Neutrophil (primary cell): ENCODE measurements around the gene MAP1B.

Experiments
- H3K27ac ChIP-seq: fragments of 200-600 bp; sonication (generic); 2 replicates; pipeline ENCODE4 v1.5.1; 2016; ENCODE audit warnings: mild to moderate bottlenecking, moderate library complexity
- H3K27me3 ChIP-seq: fragments of 200-600 bp; sonication (generic); 2 replicates; pipeline ENCODE4 v1.6.0; 2016; ENCODE audit warnings: mild to moderate bottlenecking
- H3K36me3 ChIP-seq: fragments of 200-600 bp; sonication (generic); 2 replicates; pipeline ENCODE4 v1.5.1; 2017
- H3K4me1 ChIP-seq, 2 experiments: fragments of 200-600 bp in 1 of 2; sonication (generic) in 1 of 2; 1 replicate in 1 of 2; 2 replicates in 1 of 2; pipeline versions ENCODE4 v1.5.1 to v1.6.1; 2013 to 2016; ENCODE audit warnings: low read depth in 1 of 2, low read length in 1 of 2, mild to moderate bottlenecking in 1 of 2, moderate library complexity in 1 of 2; ENCODE audit not compliant: control insufficient read depth in 1 of 2, insufficient read depth in 1 of 2
- H3K4me3 ChIP-seq, 2 experiments: fragments of 200-600 bp in 1 of 2; sonication (generic) in 1 of 2; 1 replicate in 1 of 2; 2 replicates in 1 of 2; pipeline ENCODE4 v1.5.1; 2013 to 2016; ENCODE audit warnings: low read depth in 1 of 2, low read length in 1 of 2, mild to moderate bottlenecking in 1 of 2, moderate library complexity in 1 of 2
- H3K9me3 ChIP-seq: fragments of 200-600 bp; sonication (generic); 2 replicates; pipeline ENCODE4 v1.5.1; 2016
- TF ChIP-seq, protein P1 (sequence below): fragments of 200-600 bp; sonication (generic); IDR thresholded peaks from 2 replicates; pipeline ENCODE4 v1.5.1; 2016; ENCODE audit warnings: antibody characterized with exemption

MAP1B gene

DNA sequence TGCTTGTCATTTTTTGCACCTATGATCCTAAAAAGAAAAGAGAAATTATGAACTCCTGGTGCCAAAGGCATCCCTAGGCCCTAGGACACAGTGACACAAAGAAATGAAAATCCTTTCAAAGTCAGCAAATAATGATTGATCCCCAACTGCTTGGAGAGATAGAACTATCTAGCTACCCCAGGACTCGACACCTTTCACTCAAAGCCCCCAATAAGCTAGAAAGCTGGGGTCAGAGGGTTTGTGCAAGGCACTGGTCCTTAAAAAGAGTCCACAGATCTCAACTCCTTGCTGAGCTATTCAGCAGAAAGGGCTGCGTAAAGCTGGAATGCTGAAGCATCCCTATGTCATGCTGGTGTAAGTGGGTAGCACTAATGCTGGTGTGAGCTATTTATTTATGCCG is 31.8 kb upstream of the MAP1B start:
- no peaks in the 10 kb centered on the region for H3K4me1 ChIP-seq
- TF ChIP-seq, protein P1, sequence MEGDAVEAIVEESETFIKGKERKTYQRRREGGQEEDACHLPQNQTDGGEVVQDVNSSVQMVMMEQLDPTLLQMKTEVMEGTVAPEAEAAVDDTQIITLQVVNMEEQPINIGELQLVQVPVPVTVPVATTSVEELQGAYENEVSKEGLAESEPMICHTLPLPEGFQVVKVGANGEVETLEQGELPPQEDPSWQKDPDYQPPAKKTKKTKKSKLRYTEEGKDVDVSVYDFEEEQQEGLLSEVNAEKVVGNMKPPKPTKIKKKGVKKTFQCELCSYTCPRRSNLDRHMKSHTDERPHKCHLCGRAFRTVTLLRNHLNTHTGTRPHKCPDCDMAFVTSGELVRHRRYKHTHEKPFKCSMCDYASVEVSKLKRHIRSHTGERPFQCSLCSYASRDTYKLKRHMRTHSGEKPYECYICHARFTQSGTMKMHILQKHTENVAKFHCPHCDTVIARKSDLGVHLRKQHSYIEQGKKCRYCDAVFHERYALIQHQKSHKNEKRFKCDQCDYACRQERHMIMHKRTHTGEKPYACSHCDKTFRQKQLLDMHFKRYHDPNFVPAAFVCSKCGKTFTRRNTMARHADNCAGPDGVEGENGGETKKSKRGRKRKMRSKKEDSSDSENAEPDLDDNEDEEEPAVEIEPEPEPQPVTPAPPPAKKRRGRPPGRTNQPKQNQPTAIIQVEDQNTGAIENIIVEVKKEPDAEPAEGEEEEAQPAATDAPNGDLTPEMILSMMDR, result no peak
- H3K4me3 ChIP-seq, result no peak overlapping the region
- H3K27me3 ChIP-seq, result peaks cover 28% of the 10 kb centered on the region
- H3K9me3 ChIP-seq, result no peaks in the 10 kb centered on the region
- no peak overlapping the region for H3K27ac ChIP-seq
- no peaks in the 10 kb centered on the region for H3K36me3 ChIP-seq

DNA sequence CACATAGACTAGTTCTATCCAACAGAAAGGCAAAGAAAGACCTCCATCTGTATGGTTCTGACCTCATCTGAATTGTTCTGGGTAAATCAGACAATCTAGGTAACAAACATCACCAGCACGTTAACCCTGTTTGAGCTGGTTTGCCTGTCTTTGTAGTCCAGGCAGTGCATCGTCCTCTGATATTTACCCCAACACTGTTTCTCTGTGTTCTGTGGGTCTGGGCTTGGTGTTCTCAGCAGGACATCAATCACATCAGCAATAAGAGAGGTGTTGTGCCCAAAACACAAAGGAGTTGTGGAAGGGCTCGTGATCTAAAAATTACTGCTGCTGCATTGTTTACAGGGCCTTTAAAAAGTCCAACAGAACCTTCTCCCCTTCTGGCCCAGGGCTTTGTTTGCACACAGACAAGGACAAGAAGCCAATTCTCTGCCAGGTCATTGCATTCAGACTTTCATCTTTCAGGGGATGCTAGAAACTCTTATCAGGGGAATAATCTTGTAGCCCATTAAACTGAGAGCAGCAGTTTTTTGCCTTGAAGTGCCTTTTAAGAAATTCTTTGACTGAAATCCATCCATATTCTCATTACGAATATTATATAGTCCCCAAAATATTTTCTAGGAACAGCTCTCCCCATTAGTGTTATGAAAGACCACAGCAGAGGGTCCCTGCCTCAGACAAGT is 30.5 kb upstream of the MAP1B start:
- no peak overlapping the region for H3K4me3 ChIP-seq
- TF ChIP-seq, protein P1, result no peak
- no peaks in the 10 kb centered on the region for H3K9me3 ChIP-seq
- no peak overlapping the region for H3K27ac ChIP-seq
- no peaks in the 10 kb centered on the region for H3K4me1 ChIP-seq
- H3K27me3 ChIP-seq, result peaks cover 30% of the 10 kb centered on the region
- H3K36me3 ChIP-seq, result no peaks in the 10 kb centered on the region

DNA sequence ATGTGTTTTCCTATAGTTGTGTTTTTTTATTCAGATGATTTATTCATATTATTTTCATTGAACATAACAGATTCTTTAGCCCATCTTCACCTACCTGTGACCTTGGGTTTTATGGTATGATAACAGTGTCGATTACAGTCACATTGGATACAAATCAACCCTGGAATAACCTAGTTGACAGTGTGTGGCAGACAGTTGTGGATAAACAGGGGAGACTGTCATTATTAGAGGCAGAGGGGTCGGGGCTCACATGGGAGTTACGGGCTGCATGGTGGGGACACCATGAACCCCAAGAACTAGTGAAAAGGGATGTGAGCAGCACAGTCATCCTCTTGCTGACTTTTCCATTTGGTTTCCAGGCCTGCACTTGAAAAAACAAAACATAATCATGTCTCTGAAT is 29.9 kb upstream of the MAP1B start:
- no peaks in the 10 kb centered on the region for H3K36me3 ChIP-seq
- no peak overlapping the region for H3K4me3 ChIP-seq
- no peaks in the 10 kb centered on the region for H3K9me3 ChIP-seq
- no peaks in the 10 kb centered on the region for H3K4me1 ChIP-seq
- no peak overlapping the region for H3K27ac ChIP-seq
- peaks cover 30% of the 10 kb centered on the region for H3K27me3 ChIP-seq
- TF ChIP-seq, protein P1, result no peak

DNA sequence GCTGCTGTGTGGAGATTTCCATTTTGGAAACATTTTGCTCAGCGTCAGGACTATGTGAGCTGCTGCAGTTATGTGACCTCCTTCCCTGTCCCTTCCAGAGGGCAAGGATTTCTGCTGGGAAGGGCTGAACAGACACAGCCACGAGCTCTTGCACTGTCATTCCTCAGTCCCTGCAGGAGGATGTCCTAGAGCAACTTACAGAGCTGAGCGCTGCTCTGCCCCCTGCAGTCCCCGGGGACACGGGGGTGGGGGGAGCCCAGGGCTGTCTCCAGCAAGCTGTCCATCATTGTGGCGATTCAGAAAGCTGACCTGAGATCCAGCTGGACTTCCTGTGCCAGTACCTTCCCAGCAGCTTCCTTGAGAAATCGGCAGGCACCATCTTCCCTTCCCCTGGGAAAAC is 28.0 kb upstream of the MAP1B start:
- TF ChIP-seq, protein P1, result no peak
- H3K36me3 ChIP-seq, result no peaks in the 10 kb centered on the region
- peaks cover 45% of the 10 kb centered on the region for H3K27me3 ChIP-seq
- no peaks in the 10 kb centered on the region for H3K9me3 ChIP-seq
- H3K4me3 ChIP-seq, result no peak overlapping the region
- no peaks in the 10 kb centered on the region for H3K4me1 ChIP-seq
- no peak overlapping the region for H3K27ac ChIP-seq

DNA sequence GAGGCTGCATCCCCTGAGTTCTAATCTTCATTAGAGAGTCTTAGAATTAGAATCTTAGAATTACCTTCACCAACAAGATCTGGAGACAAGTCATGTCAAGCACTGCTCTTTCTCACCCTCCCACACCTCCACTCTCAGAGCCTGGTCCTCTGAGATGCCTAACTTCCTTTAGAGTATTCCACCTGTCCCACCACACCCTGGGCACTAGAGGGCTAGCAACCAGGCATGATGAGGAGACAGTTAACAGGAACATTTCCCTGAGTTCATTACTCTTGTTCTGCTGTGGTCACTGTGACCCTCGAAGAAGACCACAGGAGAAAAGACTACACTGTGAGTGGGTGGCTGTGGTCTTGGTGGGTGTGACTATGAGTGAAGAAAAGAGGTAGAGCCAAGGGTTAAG is 25.2 kb upstream of the MAP1B start:
- Histone ChIP-seq H3K27me3 (peaks cover 39% of the 10 kb centered on the region), H3K36me3 (no peaks in the 10 kb centered on the region), H3K27ac (no peak overlapping the region), H3K4me3 (no peak overlapping the region), H3K9me3 (no peaks in the 10 kb centered on the region), H3K4me1 (no peaks in the 10 kb centered on the region)
- TF ChIP-seq, protein P1, result no peak
